ENCODE data around the gene TTC5. TPM values are rescaled to one million over a fixed set of nuclear protein-coding genes. Genes with fewer than 3 reads are reported as not detected.
"Not testable (repeated sequence)": the region's sequence is repeated elsewhere in the genome, so short reads cannot be mapped to it uniquely, and the experiment has no call there.

The TTC5 gene
- total and polyA plus RNA-seq, 9 donors: 7.9 to 22.0 (median 14.7) TPM

DNA sequence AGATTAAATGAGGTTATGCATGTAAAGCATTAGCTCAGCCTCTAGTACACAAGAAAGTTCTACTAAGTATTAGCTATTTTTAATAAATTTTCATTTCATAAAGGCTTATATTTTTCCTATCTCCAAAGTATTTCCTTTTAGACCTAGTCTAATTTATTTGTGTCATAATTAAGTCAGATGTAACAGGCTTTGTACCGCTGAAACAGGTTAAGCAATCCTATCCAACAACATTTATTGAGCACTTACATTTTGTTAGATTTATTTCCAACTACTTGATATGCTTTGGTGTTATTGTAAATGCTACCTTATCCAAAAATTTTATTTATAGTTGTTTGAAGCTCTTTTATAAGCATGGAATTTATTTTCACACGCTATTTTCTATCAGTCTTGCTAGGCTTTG is 35.9 kb upstream of the TTC5 start:
- intact Hi-C loops (cut with DNase I): loop anchor here in 3 of 4 donors (5.0 to 10.0 kb wide), 4 partner anchors 116 to 343 kb away; partner anchors contain the start of genes RNASE4 (in 2 of the 3), ANG (in 1 of the 3) and APEX1 (in 1 of the 3)
- Histone ChIP-seq H3K9me3 (no peaks in the 10 kb centered on the region), H3K36me3 (no peaks in the 10 kb centered on the region), H3K27ac (peak overlapping the region in 1 of 2 donors; percentile 92), H3K27me3 (no peaks in the 10 kb centered on the region), H3K4me3 (no peak overlapping the region), H3K4me1 (ENCODE audit: insufficient read depth) (no peaks in the 10 kb centered on the region)
- TF ChIP-seq POLR2A (IDR thresholded peaks at IDR 0.05): no peak
- TF ChIP-seq, protein P1, sequence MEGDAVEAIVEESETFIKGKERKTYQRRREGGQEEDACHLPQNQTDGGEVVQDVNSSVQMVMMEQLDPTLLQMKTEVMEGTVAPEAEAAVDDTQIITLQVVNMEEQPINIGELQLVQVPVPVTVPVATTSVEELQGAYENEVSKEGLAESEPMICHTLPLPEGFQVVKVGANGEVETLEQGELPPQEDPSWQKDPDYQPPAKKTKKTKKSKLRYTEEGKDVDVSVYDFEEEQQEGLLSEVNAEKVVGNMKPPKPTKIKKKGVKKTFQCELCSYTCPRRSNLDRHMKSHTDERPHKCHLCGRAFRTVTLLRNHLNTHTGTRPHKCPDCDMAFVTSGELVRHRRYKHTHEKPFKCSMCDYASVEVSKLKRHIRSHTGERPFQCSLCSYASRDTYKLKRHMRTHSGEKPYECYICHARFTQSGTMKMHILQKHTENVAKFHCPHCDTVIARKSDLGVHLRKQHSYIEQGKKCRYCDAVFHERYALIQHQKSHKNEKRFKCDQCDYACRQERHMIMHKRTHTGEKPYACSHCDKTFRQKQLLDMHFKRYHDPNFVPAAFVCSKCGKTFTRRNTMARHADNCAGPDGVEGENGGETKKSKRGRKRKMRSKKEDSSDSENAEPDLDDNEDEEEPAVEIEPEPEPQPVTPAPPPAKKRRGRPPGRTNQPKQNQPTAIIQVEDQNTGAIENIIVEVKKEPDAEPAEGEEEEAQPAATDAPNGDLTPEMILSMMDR (IDR thresholded peaks at IDR 0.05): no peak
- no peak for TF ChIP-seq EP300 (IDR thresholded peaks at IDR 0.05)
- DNase-seq: no peak
- 45 to 54% (median 46%) methylated on average over 2 of the region's 2 CpGs for WGBS, 3 donors

DNA sequence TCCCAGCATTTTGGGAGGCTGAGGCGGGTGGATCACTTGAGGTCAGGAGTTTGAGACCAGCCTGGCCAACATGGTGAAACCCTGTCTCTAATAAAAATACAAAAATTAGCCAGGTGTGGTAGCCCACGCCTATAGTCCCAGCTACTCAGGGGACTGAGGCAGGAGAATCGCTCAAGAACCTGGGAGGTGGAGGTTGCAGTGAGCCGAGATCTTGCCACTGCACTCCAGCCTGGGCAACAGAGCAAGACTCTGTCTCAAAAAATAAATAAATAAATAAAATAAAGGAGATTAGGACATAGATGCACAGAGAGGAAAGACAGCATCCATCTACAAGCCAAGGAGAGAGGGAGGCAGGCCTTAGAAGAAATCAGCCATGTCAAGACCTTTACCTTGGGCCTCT is 35.3 kb upstream of the TTC5 start:
- not testable (repeated sequence) for DNase-seq; H3K36me3 ChIP-seq; H3K27ac ChIP-seq; H3K27me3 ChIP-seq; H3K9me3 ChIP-seq; H3K4me3 ChIP-seq; H3K4me1 ChIP-seq (ENCODE audit: insufficient read depth)
- intact Hi-C loops (cut with DNase I): loop anchor here in 3 of 4 donors (5.0 to 10.0 kb wide), 4 partner anchors 116 to 344 kb away; partner anchors contain the start of genes RNASE4 (in 2 of the 3), ANG (in 1 of the 3) and APEX1 (in 1 of the 3)
- whole genome bisulfite sequencing, 3 donors: 90 to 94% (median 91%) methylated on average over 4 of the region's 4 CpGs

DNA sequence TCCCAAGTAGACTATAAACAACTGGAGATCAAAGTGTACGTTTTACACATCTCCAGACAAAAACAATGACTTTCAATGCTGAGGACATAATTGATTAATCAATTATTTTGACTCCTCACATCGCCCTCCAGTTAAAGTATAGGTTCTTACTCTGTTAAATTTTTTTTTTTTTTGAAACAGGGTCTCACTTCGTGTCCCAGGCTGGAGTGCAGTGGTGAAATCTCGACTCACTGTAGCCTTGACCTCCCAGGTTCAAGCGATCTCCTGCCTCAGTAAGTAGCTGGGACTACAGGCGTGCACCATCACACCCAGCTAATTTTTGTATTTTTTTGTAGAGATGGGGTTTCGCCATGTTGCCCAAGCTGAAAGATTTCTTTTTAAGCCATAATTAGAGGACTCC is 28.3 kb upstream of the TTC5 start:
- H3K9me3 ChIP-seq: no peaks in the 10 kb centered on the region
- H3K36me3 ChIP-seq: no peaks in the 10 kb centered on the region
- no peak overlapping the region for H3K4me3 ChIP-seq
- peak overlapping the region; percentile 61 to 90 for H3K27ac ChIP-seq
- H3K4me1 ChIP-seq (ENCODE audit: insufficient read depth): no peaks in the 10 kb centered on the region
- TF ChIP-seq POLR2A (IDR thresholded peaks at IDR 0.05): no peak
- TF ChIP-seq, protein P1 (IDR thresholded peaks at IDR 0.05): no peak
- no peak for TF ChIP-seq EP300 (IDR thresholded peaks at IDR 0.05)
- intact Hi-C loops (cut with DNase I): no loop called here
- H3K27me3 ChIP-seq: no peaks in the 10 kb centered on the region
- 62 to 68% (median 64%) methylated on average over 7 of the region's 7 CpGs for WGBS, 3 donors
- no peak for DNase-seq

DNA sequence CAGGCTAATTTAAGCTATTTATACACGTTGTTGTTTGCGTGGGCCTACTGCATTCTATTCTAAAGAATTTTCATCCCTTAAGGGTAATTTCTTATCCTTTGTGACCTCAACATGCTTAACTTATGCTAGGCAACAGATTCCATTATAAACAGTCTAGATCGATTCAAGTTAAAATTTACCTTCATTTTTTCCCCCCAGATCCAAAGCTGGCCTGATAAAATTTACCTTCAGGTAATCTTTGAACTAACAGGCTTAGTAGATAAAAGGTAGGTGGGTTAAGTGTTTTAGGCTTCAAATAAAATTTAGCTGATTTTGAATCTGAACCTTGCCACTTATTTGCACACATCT is 27.7 kb upstream of the TTC5 start:
- 4 to 7% (median 7%) methylated on average over 3 of the region's 3 CpGs for WGBS, 3 donors
- H3K27me3 ChIP-seq: no peaks in the 10 kb centered on the region
- H3K36me3 ChIP-seq: no peaks in the 10 kb centered on the region
- H3K9me3 ChIP-seq: no peaks in the 10 kb centered on the region
- H3K4me3 ChIP-seq: peak overlapping the region; percentile 73
- H3K27ac ChIP-seq: peak overlapping the region; percentile 61 to 90
- H3K4me1 ChIP-seq (ENCODE audit: insufficient read depth): no peaks in the 10 kb centered on the region
- intact Hi-C loops (cut with DNase I): no loop called here
- TF ChIP-seq POLR2A (IDR thresholded peaks at IDR 0.05) (no peak), EP300 (IDR thresholded peaks at IDR 0.05) (no peak)
- TF ChIP-seq, protein P1 (IDR thresholded peaks at IDR 0.05): no peak
- no peak for DNase-seq

DNA sequence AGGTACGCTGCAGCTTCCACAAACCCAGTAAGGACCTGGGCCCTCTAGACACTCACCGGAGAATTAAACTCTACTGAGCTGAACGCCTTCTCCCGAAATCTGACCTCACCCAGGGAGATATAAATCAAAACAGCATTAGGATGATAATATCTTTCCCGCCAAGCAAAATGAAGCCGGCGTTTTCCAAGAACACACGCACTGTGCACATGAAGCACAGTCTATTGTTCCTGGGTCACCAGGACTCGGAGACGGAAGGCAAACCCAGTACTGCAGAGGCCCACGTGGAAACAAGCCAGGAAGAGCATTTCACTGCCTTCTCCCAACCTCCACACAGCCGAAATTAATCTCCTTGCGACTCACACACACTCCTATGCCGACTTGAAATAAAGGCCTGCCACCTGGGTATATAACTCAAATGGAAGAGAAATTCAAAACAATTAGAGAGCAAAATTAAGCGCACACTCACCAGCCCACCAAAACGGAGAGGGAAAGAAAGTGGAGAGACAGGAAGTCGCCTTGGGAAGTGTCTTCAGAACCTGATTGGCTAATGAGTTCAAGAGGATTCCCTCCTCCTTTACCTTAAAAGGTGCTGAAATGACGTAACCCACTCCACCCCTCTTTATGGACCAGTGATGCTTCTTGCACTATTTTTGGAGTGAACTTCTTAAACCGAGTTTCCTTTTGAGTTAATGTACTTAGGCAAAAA is 27.2 kb upstream of the TTC5 start, which contains the start of gene CCNB1IP1:
Gene CCNB1IP1 (minus strand): TSS at position 492 of the 706 bp plus-strand sequence. CDS start 16,756 bp downstream, outside the sequence.
- Histone ChIP-seq H3K27ac (peak within 1 kb of the TSS; percentile 61 to 90), H3K9me3 (no peaks in the 10 kb centered on the region), H3K4me1 (ENCODE audit: insufficient read depth) (no peaks in the 10 kb centered on the region), H3K36me3 (no peaks in the 10 kb centered on the region), H3K4me3 (peak within 1 kb of the TSS; percentile 73), H3K27me3 (no peaks in the 10 kb centered on the region)
- intact Hi-C loops (cut with DNase I): no loop called here
- DNase-seq: peak; percentile 63 to 78 (median 66)
- 0 to 1% (median 0%) methylated on average over 19 of the region's 19 CpGs for WGBS, 3 donors
- TF ChIP-seq POLR2A (IDR thresholded peaks at IDR 0.05) (peak; percentile 78), EP300 (IDR thresholded peaks at IDR 0.05) (no peak)

Measured in ovary (tissue), 9 donors.